HCT116 (cell line): ENCODE results near the gene THSD7B. TPM values are rescaled to one million over a fixed set of nuclear protein-coding genes. Genes with fewer than 3 reads are reported as not detected.

Experiments used
- ATAC-seq: fragments of 200-7000 bp; cut with Tn5 transposase; 2 replicates; pipeline ENCODE4 v1.9.1; 2020; ENCODE audit warnings: mild to moderate bottlenecking, moderate library complexity
- BruUV-seq: library from RNA; stranded (reverse); fragments of 400-500 nt; replicated peaks from 2 replicates; lab custom pipeline; 2021; lab: Mats Ljungman, UMichigan
- CTCF ChIA-PET: fragments of 300-600 bp; sonication (Branson Sonifier 250); formaldehyde crosslinking; loops from one replicate; lab custom pipeline; 2021; ENCODE audit warnings: antibody characterized with exemption; lab: Charles Lee
- POLR2A ChIA-PET: fragments of 300-600, 350-600 bp; sonication (Branson Sonifier 250); formaldehyde crosslinking; loops from one replicate; lab custom pipeline; 2021; ENCODE audit warnings: antibody characterized with exemption; lab: Charles Lee
- RAD21 ChIA-PET, 2 experiments: fragments of 300-600 bp; sonication (Branson Sonifier 250); formaldehyde crosslinking; loops; one replicate each; lab custom pipeline; 2023; ENCODE audit warnings: low total read pairs in 2 of 2; ENCODE audit not compliant: uncharacterized antibody in 2 of 2, unreplicated experiment in 2 of 2, low non-redundant PET in 1 of 2; lab: Charles Lee
- DNase-seq: peaks from one replicate; pipeline ENCODE4 v3.0.0-alpha.2; 2010; ENCODE audit warnings: low read depth, low spot score
- H2AFZ ChIP-seq: fragments of 200-600 bp; shearing (Covaris generic), sonication (generic); 2 replicates; pipeline ENCODE4 v1.6.1; 2017; ENCODE audit warnings: low read depth, mixed run types, mixed read lengths, antibody characterized with exemption, low read length; ENCODE audit not compliant: poor library complexity, severe bottlenecking
- H3K27ac ChIP-seq: 2 replicates; pipeline ENCODE4 v1.5.1; 2012; ENCODE audit warnings: low read depth, low read length
- H3K27me3 ChIP-seq: fragments of 200-600 bp; sonication (generic); 2 replicates; pipeline ENCODE4 v1.6.1; 2016; ENCODE audit warnings: mixed run types, low read length, mixed read lengths; ENCODE audit not compliant: insufficient read depth
- H3K36me3 ChIP-seq, 2 experiments: fragments of 200-500 bp in 1 of 2; fragments of 200-600 bp in 1 of 2; sonication (Bioruptor generic) in 1 of 2; sonication (generic) in 1 of 2; 2 replicates each; pipeline versions ENCODE4 v1.5.1 to v1.6.1; 2014 to 2016; ENCODE audit warnings: low read length in 2 of 2, inconsistent platforms in 1 of 2, mixed read lengths in 1 of 2, mixed run types in 1 of 2; ENCODE audit not compliant: insufficient read depth in 2 of 2, control insufficient read depth in 1 of 2
- H3K4me1 ChIP-seq, 2 experiments: fragments of 200-600 bp in 1 of 2; sonication (generic) in 1 of 2; 2 replicates each; pipeline versions ENCODE4 v1.5.1 to v1.6.1; 2012 to 2017; ENCODE audit warnings: low read length in 2 of 2, inconsistent platforms in 1 of 2, mild to moderate bottlenecking in 1 of 2, mixed read lengths in 1 of 2, mixed run types in 1 of 2, moderate library complexity in 1 of 2; ENCODE audit not compliant: insufficient read depth in 2 of 2, control insufficient read depth in 1 of 2
- H3K4me2 ChIP-seq: fragments of 200-600 bp; sonication (generic); 2 replicates; pipeline ENCODE4 v1.6.1; 2017; ENCODE audit warnings: mixed run types, low read length, mixed read lengths
- H3K4me3 ChIP-seq, 2 experiments: fragments of 200-600 bp in 1 of 2; sonication (generic) in 1 of 2; replicated peaks in 1 of 2; 2 replicates each; pipeline ENCODE4 v1.5.1; 2011 to 2016; ENCODE audit warnings: low read length in 2 of 2, control low read depth in 1 of 2, low read depth in 1 of 2, mild to moderate bottlenecking in 1 of 2, mixed read lengths in 1 of 2, mixed run types in 1 of 2
- H3K79me2 ChIP-seq: fragments of 200-600 bp; sonication (generic); 2 replicates; pipeline ENCODE4 v1.6.1; 2017; ENCODE audit warnings: mild to moderate bottlenecking, mixed run types, low read length, moderate library complexity, mixed read lengths; ENCODE audit not compliant: insufficient read depth
- H3K9ac ChIP-seq: fragments of 200-600 bp; sonication (generic); 2 replicates; pipeline ENCODE4 v1.6.1; 2016; ENCODE audit warnings: low read length, mixed read lengths
- H3K9me2 ChIP-seq: fragments of 200-600 bp; sonication (generic), shearing (Covaris generic); 2 replicates; pipeline ENCODE4 v1.6.1; 2017; ENCODE audit warnings: mixed run types, mild to moderate bottlenecking, moderate library complexity; ENCODE audit not compliant: insufficient read depth
- H3K9me3 ChIP-seq, 2 experiments: fragments of 200-500 bp in 1 of 2; fragments of 200-600 bp in 1 of 2; sonication (Bioruptor generic) in 1 of 2; sonication (generic) in 1 of 2; 2 replicates each; pipeline ENCODE4 v1.6.1; 2014 to 2017; ENCODE audit warnings: low read length in 2 of 2, mixed read lengths in 2 of 2, inconsistent platforms in 1 of 2, low read depth in 1 of 2, mild to moderate bottlenecking in 1 of 2, mixed run types in 1 of 2, moderate library complexity in 1 of 2; ENCODE audit not compliant: control insufficient read depth in 1 of 2, insufficient read depth in 1 of 2
- H4K20me1 ChIP-seq: fragments of 200-600 bp; sonication (generic), shearing (Covaris generic); 2 replicates; pipeline ENCODE4 v1.6.1; 2017; ENCODE audit warnings: mixed run types, mild to moderate bottlenecking, moderate library complexity; ENCODE audit not compliant: insufficient read depth
- CEBPB ChIP-seq: IDR thresholded peaks from 2 replicates; pipeline ENCODE4 v1.6.1; 2012; ENCODE audit warnings: low read depth
- FOSL1 ChIP-seq: IDR thresholded peaks from 2 replicates; pipeline ENCODE4 v1.6.1; 2012; ENCODE audit warnings: low read depth
- POLR2AphosphoS5 ChIP-seq: IDR thresholded peaks from 2 replicates; pipeline ENCODE4 v1.6.1; 2011; ENCODE audit warnings: mild to moderate bottlenecking, low read depth, low read length, moderate library complexity
- TCF7L2 ChIP-seq: IDR thresholded peaks from 2 replicates; pipeline ENCODE4 v1.7.0; 2011; ENCODE audit warnings: borderline replicate concordance, inconsistent platforms; ENCODE audit not compliant: insufficient read depth, insufficient read length; ENCODE audit errors: extremely low read depth
- ZFX ChIP-seq: fragments of 450-650 bp; IDR thresholded peaks from 2 replicates; pipeline ENCODE4 v1.6.1; 2017
- ZNF274 ChIP-seq: fragments of 200-500 bp; sonication (Bioruptor generic); IDR thresholded peaks from 2 replicates; pipeline ENCODE4 v1.6.1; 2014; ENCODE audit warnings: mild to moderate bottlenecking, low read depth, low read length, inconsistent platforms
- intact Hi-C: fragments of 100-400 bp; cut with micrococcal nuclease; formaldehyde crosslinking; loops from 2 replicates; pipeline ENCODE4 v1.10.0; 2022
- total RNA-seq: library from RNA; stranded (reverse); gene quantifications from one replicate; pipeline ENCODE4 v1.2.1, GENCODE V29; 2021; ENCODE audit not compliant: unreplicated experiment
- TF ChIP-seq, protein P1 (sequence below): IDR thresholded peaks from 2 replicates; pipeline ENCODE4 v1.6.1; 2011; ENCODE audit warnings: mild to moderate bottlenecking, low read length, moderate library complexity; ENCODE audit not compliant: insufficient replicate concordance; ENCODE audit errors: extremely low read depth
- TF ChIP-seq, protein P2 (sequence below): IDR thresholded peaks from 2 replicates; pipeline ENCODE4 v1.6.1; 2012
- TF ChIP-seq, protein P3 (sequence below): IDR thresholded peaks from 2 replicates; pipeline ENCODE4 v1.6.1; 2012; ENCODE audit warnings: low read depth

Gene THSD7B
- total RNA-seq, 1 experiment from 2014 or later = not detected

DNA sequence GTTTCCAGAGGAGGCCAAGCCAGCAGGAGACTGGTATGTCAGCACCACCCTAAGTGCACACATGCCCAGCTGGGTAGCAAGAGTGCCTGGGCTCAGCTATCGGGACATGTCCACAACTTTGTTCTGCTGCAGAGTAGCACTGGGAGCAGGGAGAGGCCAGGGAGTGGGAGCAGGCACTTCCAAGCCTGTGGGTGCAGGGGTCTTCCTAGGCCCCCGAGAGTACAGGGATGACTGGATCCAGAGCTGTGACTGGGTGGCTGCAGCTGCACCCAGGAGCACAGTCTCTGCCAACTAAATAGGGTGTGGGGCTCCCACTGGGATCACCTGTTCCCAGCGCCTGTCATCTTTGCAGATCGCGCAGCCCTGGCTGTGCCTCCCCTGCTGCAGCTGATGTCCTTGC is 943.0 kb downstream of the THSD7B start:
- Histone ChIP-seq H3K4me2 (no peak overlapping the region), H2AFZ (no peak overlapping the region), H3K27me3 (no peaks in the 10 kb centered on the region), H4K20me1 (no peaks in the 10 kb centered on the region), H3K36me3 (no peaks in the 10 kb centered on the region), H3K9me3 (no peaks in the 10 kb centered on the region), H3K4me3 (no peak overlapping the region), H3K9me2 (no peaks in the 10 kb centered on the region), H3K79me2 (no peaks in the 10 kb centered on the region), H3K4me1 (no peaks in the 10 kb centered on the region), H3K27ac (no peak overlapping the region), H3K9ac (no peak overlapping the region)
- ATAC-seq = no peak
- BruUV-seq = no TSS peak
- CTCF ChIA-PET = no interaction called here
- POLR2A ChIA-PET = no interaction called here
- RAD21 ChIA-PET = no interaction called here
- DNase-seq = no peak
- intact Hi-C loops = no loop called here
- TF ChIP-seq, protein P1, sequence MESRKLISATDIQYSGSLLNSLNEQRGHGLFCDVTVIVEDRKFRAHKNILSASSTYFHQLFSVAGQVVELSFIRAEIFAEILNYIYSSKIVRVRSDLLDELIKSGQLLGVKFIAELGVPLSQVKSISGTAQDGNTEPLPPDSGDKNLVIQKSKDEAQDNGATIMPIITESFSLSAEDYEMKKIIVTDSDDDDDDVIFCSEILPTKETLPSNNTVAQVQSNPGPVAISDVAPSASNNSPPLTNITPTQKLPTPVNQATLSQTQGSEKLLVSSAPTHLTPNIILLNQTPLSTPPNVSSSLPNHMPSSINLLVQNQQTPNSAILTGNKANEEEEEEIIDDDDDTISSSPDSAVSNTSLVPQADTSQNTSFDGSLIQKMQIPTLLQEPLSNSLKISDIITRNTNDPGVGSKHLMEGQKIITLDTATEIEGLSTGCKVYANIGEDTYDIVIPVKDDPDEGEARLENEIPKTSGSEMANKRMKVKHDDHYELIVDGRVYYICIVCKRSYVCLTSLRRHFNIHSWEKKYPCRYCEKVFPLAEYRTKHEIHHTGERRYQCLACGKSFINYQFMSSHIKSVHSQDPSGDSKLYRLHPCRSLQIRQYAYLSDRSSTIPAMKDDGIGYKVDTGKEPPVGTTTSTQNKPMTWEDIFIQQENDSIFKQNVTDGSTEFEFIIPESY = no peak
- TF ChIP-seq TCF7L2 (no peak), ZNF274 (no peak), CEBPB (no peak), ZFX (no peak), FOSL1 (no peak), POLR2AphosphoS5 (no peak)
- TF ChIP-seq, protein P2, sequence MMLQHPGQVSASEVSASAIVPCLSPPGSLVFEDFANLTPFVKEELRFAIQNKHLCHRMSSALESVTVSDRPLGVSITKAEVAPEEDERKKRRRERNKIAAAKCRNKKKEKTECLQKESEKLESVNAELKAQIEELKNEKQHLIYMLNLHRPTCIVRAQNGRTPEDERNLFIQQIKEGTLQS = no peak
- TF ChIP-seq, protein P3, sequence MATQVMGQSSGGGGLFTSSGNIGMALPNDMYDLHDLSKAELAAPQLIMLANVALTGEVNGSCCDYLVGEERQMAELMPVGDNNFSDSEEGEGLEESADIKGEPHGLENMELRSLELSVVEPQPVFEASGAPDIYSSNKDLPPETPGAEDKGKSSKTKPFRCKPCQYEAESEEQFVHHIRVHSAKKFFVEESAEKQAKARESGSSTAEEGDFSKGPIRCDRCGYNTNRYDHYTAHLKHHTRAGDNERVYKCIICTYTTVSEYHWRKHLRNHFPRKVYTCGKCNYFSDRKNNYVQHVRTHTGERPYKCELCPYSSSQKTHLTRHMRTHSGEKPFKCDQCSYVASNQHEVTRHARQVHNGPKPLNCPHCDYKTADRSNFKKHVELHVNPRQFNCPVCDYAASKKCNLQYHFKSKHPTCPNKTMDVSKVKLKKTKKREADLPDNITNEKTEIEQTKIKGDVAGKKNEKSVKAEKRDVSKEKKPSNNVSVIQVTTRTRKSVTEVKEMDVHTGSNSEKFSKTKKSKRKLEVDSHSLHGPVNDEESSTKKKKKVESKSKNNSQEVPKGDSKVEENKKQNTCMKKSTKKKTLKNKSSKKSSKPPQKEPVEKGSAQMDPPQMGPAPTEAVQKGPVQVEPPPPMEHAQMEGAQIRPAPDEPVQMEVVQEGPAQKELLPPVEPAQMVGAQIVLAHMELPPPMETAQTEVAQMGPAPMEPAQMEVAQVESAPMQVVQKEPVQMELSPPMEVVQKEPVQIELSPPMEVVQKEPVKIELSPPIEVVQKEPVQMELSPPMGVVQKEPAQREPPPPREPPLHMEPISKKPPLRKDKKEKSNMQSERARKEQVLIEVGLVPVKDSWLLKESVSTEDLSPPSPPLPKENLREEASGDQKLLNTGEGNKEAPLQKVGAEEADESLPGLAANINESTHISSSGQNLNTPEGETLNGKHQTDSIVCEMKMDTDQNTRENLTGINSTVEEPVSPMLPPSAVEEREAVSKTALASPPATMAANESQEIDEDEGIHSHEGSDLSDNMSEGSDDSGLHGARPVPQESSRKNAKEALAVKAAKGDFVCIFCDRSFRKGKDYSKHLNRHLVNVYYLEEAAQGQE = no peak
